HFF-Myc (cell line): ENCODE measurements around the gene RHOH.

Experiments used
- DNase-seq: peaks from one replicate; pipeline ENCODE4 v3.0.0-alpha.2; 2011; ENCODE audit warnings: low read depth; ENCODE audit errors: extremely low read depth
- H3K4me3 ChIP-seq: replicated peaks from 2 replicates; pipeline ENCODE4 v1.5.1; 2011; ENCODE audit warnings: low read depth, mild to moderate bottlenecking, control low read depth, low read length
- TF ChIP-seq, protein P1 (sequence below): IDR thresholded peaks from 2 replicates; pipeline ENCODE4 v1.5.1; 2012; ENCODE audit warnings: mild to moderate bottlenecking, low read depth, low read length, control low read depth; ENCODE audit errors: missing control alignments

RHOH gene

DNA sequence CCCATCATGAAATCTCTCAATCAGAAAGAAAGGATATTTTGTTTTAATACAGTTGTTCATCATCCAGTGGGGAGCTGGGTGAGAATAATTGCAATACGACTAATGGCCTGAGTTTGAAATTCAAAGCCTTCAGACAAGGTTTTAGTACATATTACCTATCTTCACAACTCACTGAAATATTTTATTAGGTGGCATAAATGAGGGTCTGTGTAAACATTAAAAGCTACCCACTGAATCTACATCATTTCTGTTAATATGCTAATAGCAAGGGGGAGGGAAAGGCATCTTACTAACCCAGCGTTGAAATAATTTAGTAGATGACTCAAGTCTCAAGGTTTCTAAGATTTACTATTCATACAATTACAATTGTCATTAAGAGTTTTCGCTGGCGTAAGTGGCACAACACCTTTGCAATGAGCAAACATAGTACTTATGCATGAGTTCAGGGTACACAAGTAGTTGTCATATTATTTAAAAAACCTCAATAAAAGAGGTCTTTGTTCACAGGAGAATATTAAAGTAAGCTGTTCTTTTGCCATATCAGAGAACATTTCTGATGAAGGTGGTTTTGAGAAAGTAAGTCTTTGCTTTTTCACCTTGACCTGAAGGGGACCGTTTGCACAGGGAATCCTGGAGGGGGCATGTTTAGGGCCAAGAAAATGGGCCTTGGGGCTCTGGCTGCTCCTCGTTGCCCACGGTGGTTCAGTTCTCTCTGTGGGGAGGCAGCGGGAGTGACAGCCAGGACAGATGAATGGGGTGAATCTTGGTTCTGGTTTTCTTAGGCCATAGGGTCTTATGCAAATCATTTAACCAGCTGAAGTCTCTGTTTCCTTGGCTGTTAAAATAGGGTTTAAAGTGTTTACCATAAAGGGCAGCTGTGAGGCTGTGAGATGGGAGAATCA is 4.5 kb upstream of the RHOH start:
- TF ChIP-seq, protein P1, sequence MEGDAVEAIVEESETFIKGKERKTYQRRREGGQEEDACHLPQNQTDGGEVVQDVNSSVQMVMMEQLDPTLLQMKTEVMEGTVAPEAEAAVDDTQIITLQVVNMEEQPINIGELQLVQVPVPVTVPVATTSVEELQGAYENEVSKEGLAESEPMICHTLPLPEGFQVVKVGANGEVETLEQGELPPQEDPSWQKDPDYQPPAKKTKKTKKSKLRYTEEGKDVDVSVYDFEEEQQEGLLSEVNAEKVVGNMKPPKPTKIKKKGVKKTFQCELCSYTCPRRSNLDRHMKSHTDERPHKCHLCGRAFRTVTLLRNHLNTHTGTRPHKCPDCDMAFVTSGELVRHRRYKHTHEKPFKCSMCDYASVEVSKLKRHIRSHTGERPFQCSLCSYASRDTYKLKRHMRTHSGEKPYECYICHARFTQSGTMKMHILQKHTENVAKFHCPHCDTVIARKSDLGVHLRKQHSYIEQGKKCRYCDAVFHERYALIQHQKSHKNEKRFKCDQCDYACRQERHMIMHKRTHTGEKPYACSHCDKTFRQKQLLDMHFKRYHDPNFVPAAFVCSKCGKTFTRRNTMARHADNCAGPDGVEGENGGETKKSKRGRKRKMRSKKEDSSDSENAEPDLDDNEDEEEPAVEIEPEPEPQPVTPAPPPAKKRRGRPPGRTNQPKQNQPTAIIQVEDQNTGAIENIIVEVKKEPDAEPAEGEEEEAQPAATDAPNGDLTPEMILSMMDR, result no peak
- DNase-seq, result no peak
- H3K4me3 ChIP-seq, result no peak overlapping the region

DNA sequence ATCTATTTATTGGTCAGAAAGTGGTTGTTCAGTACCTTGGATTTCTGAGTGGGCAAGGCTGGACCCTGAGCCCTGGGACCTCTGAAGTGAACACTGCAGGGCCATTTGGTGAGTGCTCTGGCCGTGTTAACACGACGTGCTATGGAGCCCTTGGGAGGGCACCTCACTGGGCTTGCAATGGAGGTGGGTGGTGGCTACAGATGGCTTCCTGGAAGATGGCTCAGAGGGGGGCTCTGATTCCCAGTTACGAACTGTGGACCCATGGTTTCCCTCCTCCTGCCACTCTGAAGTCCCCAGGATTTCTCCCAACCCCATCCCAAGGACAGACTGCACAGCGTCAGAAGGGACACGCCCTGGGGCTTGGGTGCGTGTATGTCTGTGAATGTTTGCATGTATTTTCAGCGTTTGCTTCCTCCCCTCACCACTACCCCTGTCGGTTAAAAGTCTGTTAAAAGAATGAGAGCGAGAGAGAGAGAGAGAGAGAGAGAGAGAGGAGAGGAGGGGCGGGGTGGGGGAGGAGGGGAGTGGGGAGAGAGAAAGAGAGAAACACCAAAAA is 3.7 kb upstream of the RHOH start:
- no peak for DNase-seq
- TF ChIP-seq, protein P1, result no peak
- H3K4me3 ChIP-seq, result no peak overlapping the region

DNA sequence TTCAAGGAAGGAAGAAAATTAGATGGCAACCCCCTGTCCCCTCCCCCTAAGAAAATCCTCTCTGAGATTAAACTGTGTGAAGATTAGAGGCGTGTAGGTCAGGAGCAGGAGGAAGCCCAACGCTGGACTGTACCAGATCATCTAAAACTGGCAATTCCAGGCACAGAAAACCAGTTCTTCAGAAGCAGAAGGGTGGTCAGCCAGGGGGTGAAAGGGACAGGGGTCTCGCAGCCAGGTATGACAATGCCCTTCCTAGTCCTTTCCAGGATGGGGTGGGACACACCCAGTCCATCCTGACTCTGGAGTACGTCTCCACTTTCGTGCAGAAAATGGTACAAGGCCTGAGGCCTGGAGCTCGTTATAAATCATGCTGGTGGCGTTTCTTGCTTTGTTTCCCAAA is 3.3 kb upstream of the RHOH start:
- no peak for DNase-seq
- TF ChIP-seq, protein P1, result no peak
- H3K4me3 ChIP-seq, result no peak overlapping the region

DNA sequence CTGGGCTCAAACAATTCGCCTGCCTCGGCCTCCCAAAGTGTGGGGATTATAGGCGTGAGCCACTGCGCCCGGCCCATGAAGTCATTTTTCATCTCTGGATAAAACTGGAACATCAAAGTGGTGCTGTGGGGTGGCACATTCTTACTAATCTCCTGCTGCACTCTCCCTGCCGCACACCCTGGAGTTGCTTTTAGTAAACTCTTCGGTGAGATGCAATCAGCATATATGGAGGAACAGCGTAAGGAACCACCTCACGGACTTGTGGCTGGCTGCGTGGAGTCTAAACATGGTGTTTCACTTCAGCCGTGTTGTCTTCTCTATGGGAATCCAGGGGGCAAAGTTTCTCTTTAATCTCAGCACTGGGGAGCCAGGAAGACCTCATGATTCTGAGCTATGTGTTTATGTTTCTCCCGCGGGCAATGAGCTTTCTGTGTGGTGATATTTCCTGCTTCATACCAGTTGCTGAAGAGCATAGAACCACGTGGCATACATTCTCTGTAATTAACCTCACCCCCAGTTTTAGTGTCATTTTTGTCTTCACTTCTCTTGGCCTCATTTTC is 2.1 kb upstream of the RHOH start:
- TF ChIP-seq, protein P1, result no peak
- no peak overlapping the region for H3K4me3 ChIP-seq
- DNase-seq, result no peak

DNA sequence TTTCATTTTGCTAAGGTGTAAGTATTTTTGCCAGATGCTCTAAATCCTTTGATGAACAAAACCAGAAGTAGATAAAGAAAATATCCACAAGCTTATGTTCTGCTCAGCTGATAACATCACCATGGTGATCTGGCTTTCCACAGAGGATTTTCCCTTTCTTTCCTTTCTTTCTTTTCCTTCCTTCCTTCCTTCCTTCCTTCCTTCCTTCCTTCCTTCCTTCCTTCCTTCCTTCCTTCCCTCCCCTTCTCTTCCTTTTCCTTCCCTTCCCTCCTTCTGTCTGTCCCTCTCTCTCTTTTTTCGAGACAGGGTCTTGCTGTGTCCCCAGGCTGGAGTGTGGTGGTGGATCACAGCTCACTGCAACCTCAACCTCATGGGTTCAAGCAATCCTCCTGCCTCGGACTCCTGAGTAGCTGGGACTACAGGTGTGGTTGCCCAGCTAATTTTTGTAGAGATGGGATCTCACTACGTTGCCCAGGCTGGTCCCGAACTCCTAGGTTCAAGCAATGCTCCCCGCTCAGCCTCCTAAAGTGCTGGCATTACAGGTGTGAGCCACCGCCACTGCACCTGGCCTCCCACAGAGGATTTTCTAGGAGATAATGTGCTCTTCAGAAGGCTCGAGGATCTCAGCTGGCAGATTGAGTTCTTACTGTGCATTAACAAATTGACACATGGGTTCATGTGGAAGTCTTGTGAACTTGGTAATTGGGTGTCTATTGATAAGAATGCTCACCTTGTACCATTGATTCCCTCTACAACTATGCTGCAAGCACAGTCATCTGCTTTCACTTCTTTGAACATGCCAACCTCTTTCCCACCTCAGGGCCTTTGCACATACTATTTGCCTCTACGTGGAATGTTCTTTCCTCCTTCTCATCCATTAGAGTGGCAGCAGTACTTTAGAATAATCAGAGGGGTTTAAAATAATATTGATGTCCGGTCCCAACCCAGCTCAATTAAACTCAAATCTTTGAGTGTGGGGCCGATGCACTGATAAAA is 1.4 kb upstream of the RHOH start:
- TF ChIP-seq, protein P1, result no peak
- no peak for DNase-seq
- H3K4me3 ChIP-seq, result no peak overlapping the region

DNA sequence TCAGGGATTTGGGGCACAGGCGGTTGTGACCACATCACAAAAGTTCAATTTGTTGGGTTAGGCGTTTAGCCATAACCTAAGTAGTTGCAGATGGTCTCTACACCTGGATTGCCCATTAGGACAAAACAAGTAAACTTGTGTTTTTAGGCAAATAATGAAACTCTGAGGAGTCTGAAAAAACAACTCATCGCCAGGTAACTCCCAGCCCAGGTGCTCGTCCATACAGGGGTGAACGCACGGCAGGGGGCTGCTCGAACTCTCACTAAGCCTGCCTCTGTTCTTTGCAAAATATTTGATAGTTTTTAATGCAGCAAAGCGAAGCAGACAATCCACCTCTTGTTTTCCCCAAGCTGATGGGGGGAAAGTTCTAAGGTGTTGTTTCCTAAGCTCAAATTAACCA is 559 bp upstream of the RHOH start:
- no peak for DNase-seq
- TF ChIP-seq, protein P1, result no peak
- H3K4me3 ChIP-seq, result no peak overlapping the region
